H9 (cell line): Measurements from ENCODE around the gene ADAT2. TPM values are rescaled to one million over a fixed set of nuclear protein-coding genes. Genes with fewer than 3 reads are reported as not detected.

Experiments
- DNase-seq: peaks from one replicate; pipeline ENCODE4 v3.0.0-alpha.2; 2017
- H2AFZ ChIP-seq: one replicate; pipeline ENCODE4 v1.6.1; 2013; ENCODE audit warnings: mild to moderate bottlenecking, low read length, control low read depth, moderate library complexity
- H2AK5ac ChIP-seq: 2 replicates; pipeline ENCODE4 v1.6.1; 2013; ENCODE audit warnings: low read length, control low read depth, mixed read lengths; ENCODE audit not compliant: insufficient read length
- H2BK120ac ChIP-seq: one replicate; pipeline ENCODE4 v1.6.1; 2013; ENCODE audit warnings: low read depth, mild to moderate bottlenecking, low read length, control low read depth, inconsistent platforms; ENCODE audit not compliant: poor library complexity, severe bottlenecking
- H2BK12ac ChIP-seq: 2 replicates; pipeline ENCODE4 v1.6.1; 2013; ENCODE audit warnings: low read length, control low read depth, mixed read lengths, low read depth; ENCODE audit not compliant: insufficient read length
- H2BK15ac ChIP-seq: 2 replicates; pipeline ENCODE4 v1.6.1; 2013; ENCODE audit warnings: low read depth, low read length, control low read depth
- H2BK20ac ChIP-seq: one replicate; pipeline ENCODE4 v1.6.1; 2013; ENCODE audit warnings: low read depth, mild to moderate bottlenecking, low read length, control low read depth, inconsistent platforms; ENCODE audit not compliant: poor library complexity, severe bottlenecking
- H2BK5ac ChIP-seq: 2 replicates; pipeline ENCODE4 v1.6.1; 2013; ENCODE audit warnings: low read length, control low read depth, mixed read lengths; ENCODE audit not compliant: insufficient read length
- H3K14ac ChIP-seq: 2 replicates; pipeline ENCODE4 v1.6.1; 2013; ENCODE audit warnings: low read length, control low read depth; ENCODE audit not compliant: insufficient read depth
- H3K18ac ChIP-seq: 2 replicates; pipeline ENCODE4 v1.6.1; 2013; ENCODE audit warnings: low read depth, mild to moderate bottlenecking, mixed read lengths, low read length, control low read depth; ENCODE audit not compliant: insufficient read length
- H3K23ac ChIP-seq: 2 replicates; pipeline ENCODE4 v1.6.1; 2013; ENCODE audit warnings: low read length, control low read depth, mixed read lengths, low read depth; ENCODE audit not compliant: insufficient read length
- H3K23me2 ChIP-seq: 2 replicates; pipeline ENCODE4 v1.6.1; 2013; ENCODE audit warnings: low read depth, mild to moderate bottlenecking, mixed read lengths, low read length, control low read depth; ENCODE audit not compliant: insufficient read length, poor library complexity, severe bottlenecking
- H3K27ac ChIP-seq: 2 replicates; pipeline ENCODE4 v1.5.1; 2013; ENCODE audit warnings: low read length, control low read depth, mixed read lengths, low read depth; ENCODE audit not compliant: insufficient read length
- H3K27me3 ChIP-seq: 2 replicates; pipeline ENCODE4 v1.6.1; 2013; ENCODE audit warnings: low read length, control low read depth, inconsistent platforms; ENCODE audit not compliant: insufficient read depth
- H3K4ac ChIP-seq: 2 replicates; pipeline ENCODE4 v1.6.1; 2013; ENCODE audit warnings: low read depth, mild to moderate bottlenecking, control low read depth, inconsistent platforms, low read length, moderate library complexity
- H3K4me1 ChIP-seq: 2 replicates; pipeline ENCODE4 v1.6.1; 2013; ENCODE audit warnings: low read length, control low read depth, inconsistent platforms; ENCODE audit not compliant: insufficient read depth
- H3K4me2 ChIP-seq: 2 replicates; pipeline ENCODE4 v1.6.1; 2013; ENCODE audit warnings: low read length, control low read depth, mixed read lengths; ENCODE audit not compliant: insufficient read length, insufficient read depth
- H3K56ac ChIP-seq: 2 replicates; pipeline ENCODE4 v1.6.1; 2013; ENCODE audit warnings: low read depth, mild to moderate bottlenecking, mixed read lengths, low read length, control low read depth; ENCODE audit not compliant: insufficient read length
- H3K79me1 ChIP-seq: 2 replicates; pipeline ENCODE4 v1.6.1; 2013; ENCODE audit warnings: low read depth, mild to moderate bottlenecking, moderate library complexity, low read length, control low read depth, inconsistent platforms; ENCODE audit not compliant: insufficient read depth, poor library complexity, severe bottlenecking
- H3K79me2 ChIP-seq: 2 replicates; pipeline ENCODE4 v1.6.1; 2013; ENCODE audit warnings: low read length, control low read depth, inconsistent platforms; ENCODE audit not compliant: insufficient read depth
- H3K9ac ChIP-seq: 2 replicates; pipeline ENCODE4 v1.6.1; 2013; ENCODE audit warnings: low read length, control low read depth, mixed read lengths; ENCODE audit not compliant: insufficient read length; ENCODE audit errors: extremely low read depth
- H3K9me3 ChIP-seq: one replicate; pipeline ENCODE4 v1.6.1; 2013; ENCODE audit warnings: low read depth, low read length, inconsistent platforms; ENCODE audit not compliant: control insufficient read depth
- H3T11ph ChIP-seq: one replicate; pipeline ENCODE4 v1.6.1; 2013; ENCODE audit warnings: mild to moderate bottlenecking, low read length, control low read depth, inconsistent platforms
- H4K20me1 ChIP-seq: one replicate; pipeline ENCODE4 v1.6.1; 2013; ENCODE audit not compliant: control insufficient read depth, insufficient read length, insufficient read depth
- H4K5ac ChIP-seq: 2 replicates; pipeline ENCODE4 v1.6.1; 2013; ENCODE audit warnings: low read depth, mild to moderate bottlenecking, mixed read lengths, low read length, control low read depth; ENCODE audit not compliant: insufficient read length
- H4K8ac ChIP-seq: replicated peaks from 2 replicates; pipeline ENCODE4 v1.6.1; 2013; ENCODE audit warnings: low read length, control low read depth, mixed read lengths, low read depth; ENCODE audit not compliant: insufficient read length
- H4K91ac ChIP-seq: 2 replicates; pipeline ENCODE4 v1.6.1; 2013; ENCODE audit warnings: low read depth, mild to moderate bottlenecking, moderate library complexity, mixed read lengths, low read length, control low read depth; ENCODE audit not compliant: insufficient read length
- H3K27ac Mint-ChIP-seq, 3 experiments: 2 replicates in 2 of 3; 3 replicates in 1 of 3; pipeline ENCODE4 v1.8.0; 2020 to 2021; ENCODE audit warnings: mixed read lengths in 3 of 3, mild to moderate bottlenecking in 1 of 3, moderate library complexity in 1 of 3
- H3K27me3 Mint-ChIP-seq: 2 replicates; pipeline ENCODE4 v1.8.0; 2021; ENCODE audit warnings: low read depth, mild to moderate bottlenecking, moderate library complexity, mixed read lengths
- H3K36me3 Mint-ChIP-seq, 3 experiments: 2 replicates in 2 of 3; 3 replicates in 1 of 3; pipeline ENCODE4 v1.8.0; 2020 to 2021; ENCODE audit warnings: low read depth in 3 of 3, mixed read lengths in 3 of 3; ENCODE audit not compliant: insufficient read depth in 1 of 3
- H3K4me1 Mint-ChIP-seq, 2 experiments: 2 replicates each; pipeline ENCODE4 v1.8.0; 2020; ENCODE audit warnings: mixed read lengths in 2 of 2
- H3K4me3 Mint-ChIP-seq, 2 experiments: 2 replicates in 1 of 2; 3 replicates in 1 of 2; pipeline ENCODE4 v1.8.0; 2020 to 2021; ENCODE audit warnings: mild to moderate bottlenecking in 2 of 2, mixed read lengths in 2 of 2, moderate library complexity in 1 of 2
- H3K9me3 Mint-ChIP-seq, 2 experiments: 2 replicates in 1 of 2; 3 replicates in 1 of 2; pipeline ENCODE4 v1.8.0; 2020; ENCODE audit warnings: mild to moderate bottlenecking in 2 of 2, mixed read lengths in 2 of 2, moderate library complexity in 1 of 2
- WGBS: extraction: QIAGEN DNeasy Blood & Tissue Kit; methylation state at CpG from one replicate; pipeline ENCODE4 v1.1.7; 2013; ENCODE audit warnings: missing lambda C conversion rate, low lambda C conversion rate, mixed read lengths; ENCODE audit not compliant: insufficient read length; ENCODE audit errors: extremely low coverage; 5-methylcytosine and 5-hydroxymethylcytosine counted together
- total RNA-seq: library from RNA; stranded (reverse); gene quantifications from 2 replicates; pipeline ENCODE4 v1.2.1, GENCODE V29; 2021
- TF ChIP-seq, protein P1 (sequence below): fragments of 200-600 bp; sonication (generic); conservative IDR thresholded peaks from 3 replicates; pipeline ENCODE4 v1.8.0; 2021; ENCODE audit warnings: antibody characterized with exemption, mild to moderate bottlenecking

The ADAT2 gene
- total RNA-seq, 1 experiment from 2014 or later = 11.3 TPM

- Mint-ChIP-seq H3K9me3 (no peaks in the 10 kb centered on the region), H3K36me3 (no peaks in the 10 kb centered on the region), H3K4me3 (no peak overlapping the region), H3K4me1 (peaks cover 15 to 25% of the 10 kb centered on the region in 2 experiments), H3K27me3 (no peaks in the 10 kb centered on the region), H3K27ac (no peak overlapping the region)
- no peak overlapping the region for H2BK20ac ChIP-seq
- no peaks in the 10 kb centered on the region for H4K20me1 ChIP-seq
- WGBS = no CpG with 5 or more reads among the region's 5 CpGs
- H3K79me1 ChIP-seq = no peaks in the 10 kb centered on the region
- DNase-seq = no peak
- H3K9me3 ChIP-seq = no peaks in the 10 kb centered on the region
- H2BK5ac ChIP-seq = no peak overlapping the region
- H3K56ac ChIP-seq = no peak overlapping the region
- H2AK5ac ChIP-seq = no peak overlapping the region
- no peak overlapping the region for H3K4ac ChIP-seq
- no peak overlapping the region for H2AFZ ChIP-seq
- H3T11ph ChIP-seq = no peak overlapping the region
- H2BK15ac ChIP-seq = no peak overlapping the region
- H3K23me2 ChIP-seq = no peaks in the 10 kb centered on the region
- no peak overlapping the region for H3K18ac ChIP-seq
- H3K4me1 ChIP-seq = peaks cover 8% of the 10 kb centered on the region
- H4K91ac ChIP-seq = no peak overlapping the region
- H3K14ac ChIP-seq = no peak overlapping the region
- H3K23ac ChIP-seq = no peak overlapping the region
- no peak overlapping the region for H3K9ac ChIP-seq
- no peak overlapping the region for H3K27ac ChIP-seq
- no peak overlapping the region for H3K4me2 ChIP-seq
- H2BK120ac ChIP-seq = no peak overlapping the region
- H3K27me3 ChIP-seq = no peaks in the 10 kb centered on the region
- TF ChIP-seq, protein P1, sequence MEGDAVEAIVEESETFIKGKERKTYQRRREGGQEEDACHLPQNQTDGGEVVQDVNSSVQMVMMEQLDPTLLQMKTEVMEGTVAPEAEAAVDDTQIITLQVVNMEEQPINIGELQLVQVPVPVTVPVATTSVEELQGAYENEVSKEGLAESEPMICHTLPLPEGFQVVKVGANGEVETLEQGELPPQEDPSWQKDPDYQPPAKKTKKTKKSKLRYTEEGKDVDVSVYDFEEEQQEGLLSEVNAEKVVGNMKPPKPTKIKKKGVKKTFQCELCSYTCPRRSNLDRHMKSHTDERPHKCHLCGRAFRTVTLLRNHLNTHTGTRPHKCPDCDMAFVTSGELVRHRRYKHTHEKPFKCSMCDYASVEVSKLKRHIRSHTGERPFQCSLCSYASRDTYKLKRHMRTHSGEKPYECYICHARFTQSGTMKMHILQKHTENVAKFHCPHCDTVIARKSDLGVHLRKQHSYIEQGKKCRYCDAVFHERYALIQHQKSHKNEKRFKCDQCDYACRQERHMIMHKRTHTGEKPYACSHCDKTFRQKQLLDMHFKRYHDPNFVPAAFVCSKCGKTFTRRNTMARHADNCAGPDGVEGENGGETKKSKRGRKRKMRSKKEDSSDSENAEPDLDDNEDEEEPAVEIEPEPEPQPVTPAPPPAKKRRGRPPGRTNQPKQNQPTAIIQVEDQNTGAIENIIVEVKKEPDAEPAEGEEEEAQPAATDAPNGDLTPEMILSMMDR = no peak
- H3K79me2 ChIP-seq = no peaks in the 10 kb centered on the region
- no peak overlapping the region for H4K8ac ChIP-seq
- H4K5ac ChIP-seq = no peak overlapping the region
- no peak overlapping the region for H2BK12ac ChIP-seq
Observed at GRCh38 chr6:143395699-143396098, 54.8 kb downstream of the ADAT2 start.
